Activated CD4-positive, alpha-beta T cell treated with anti-CD3 and anti-CD28 coated beads for 36 hours (primary cell): Measurements from ENCODE around the gene ARFIP2. TPM values are rescaled to one million over a fixed set of nuclear protein-coding genes. Genes with fewer than 3 reads are reported as not detected.
A peak's percentile ranks its signal among the peaks of the same experiment; 100 is the strongest.

Experiments used
- ATAC-seq: fragments of 200-7000 bp; cut with Tn5 transposase; one replicate; pipeline ENCODE4 v1.10.0; 2021; ENCODE audit warnings: mild to moderate bottlenecking, moderate library complexity
- CTCF ChIA-PET: fragments of 350-600 bp; sonication (Branson Sonifier 250); formaldehyde crosslinking; loops from one replicate; lab custom pipeline; 2021; ENCODE audit warnings: antibody characterized with exemption; lab: Charles Lee
- POLR2A ChIA-PET: fragments of 350-600 bp; sonication (Branson Sonifier 250); formaldehyde crosslinking; loops from one replicate; lab custom pipeline; 2021; ENCODE audit warnings: antibody characterized with exemption, inconsistent platforms; lab: Charles Lee
- DNase-seq: peaks from one replicate; pipeline ENCODE4 v3.0.0-alpha.2; 2020
- H3K27ac Mint-ChIP-seq: one replicate; pipeline ENCODE4 v1.8.0; 2021; ENCODE audit warnings: mixed read lengths
- H3K27me3 Mint-ChIP-seq: one replicate; pipeline ENCODE4 v1.8.0; 2021; ENCODE audit warnings: mixed read lengths
- H3K36me3 Mint-ChIP-seq: one replicate; pipeline ENCODE4 v1.8.0; 2021; ENCODE audit warnings: low read depth, mixed read lengths
- H3K4me1 Mint-ChIP-seq: one replicate; pipeline ENCODE4 v1.8.0; 2021; ENCODE audit warnings: mixed read lengths
- H3K4me3 Mint-ChIP-seq: one replicate; pipeline ENCODE4 v1.8.0; 2021; ENCODE audit warnings: mild to moderate bottlenecking, moderate library complexity, mixed read lengths
- H3K9me3 Mint-ChIP-seq: one replicate; pipeline ENCODE4 v1.8.0; 2021; ENCODE audit warnings: low read depth, mixed read lengths
- intact Hi-C, 2 experiments: fragments of 100-400 bp; cut with DNase I in 1 of 2; cut with micrococcal nuclease in 1 of 2; formaldehyde crosslinking; loops; one replicate each; pipeline versions ENCODE4 v1.14.2 to v1.15.1; 2022 to 2024; cut with DNase I, micrococcal nuclease
- total RNA-seq, 2 experiments: library from RNA; stranded (reverse); gene quantifications; one replicate each; pipeline ENCODE4 v1.2.3, GENCODE V29; 2021

Gene ARFIP2
- total RNA-seq, 2 experiments from 2014 or later = 36.7 to 40.3 TPM

GRCh38 chr11:6448574-6448973 lies 32.6 kb downstream of the ARFIP2 start:
- POLR2A ChIA-PET = no interaction called here
- no peak overlapping the region for H3K4me3 Mint-ChIP-seq
- no peak overlapping the region for H3K27ac Mint-ChIP-seq
- H3K36me3 Mint-ChIP-seq = no peaks in the 10 kb centered on the region
- H3K27me3 Mint-ChIP-seq = no peaks in the 10 kb centered on the region
- ATAC-seq (no peak), DNase-seq (no peak)
- intact Hi-C loops = no loop called here
- CTCF ChIA-PET = interaction anchor here (0.5 to 11.8 kb wide), 5 partner anchors 16 to 297 kb away, joined by 3 to 536 read pairs (median 3); partner anchors contain the start of gene MRPL17
- H3K9me3 Mint-ChIP-seq = no peaks in the 10 kb centered on the region
- H3K4me1 Mint-ChIP-seq = no peaks in the 10 kb centered on the region

GRCh38 chr11:6443269-6444003 lies 37.7 kb downstream of the ARFIP2 start:
- no peaks in the 10 kb centered on the region for H3K4me1 Mint-ChIP-seq
- DNase-seq (peak; percentile 74), ATAC-seq (peak; percentile 86)
- H3K27ac Mint-ChIP-seq = no peak overlapping the region
- CTCF ChIA-PET = interaction anchor here (0.6 to 11.8 kb wide), 41 partner anchors 9 to 427 kb away, joined by 3 to 536 read pairs (median 6); partner anchors contain the start of genes ARFIP2, SMPD1, TIMM10B and TPP1
- POLR2A ChIA-PET = interaction anchor here (1.5 kb wide), 1 partner anchor 65 kb away, joined by 19 read pairs; no protein-coding TSS in a partner anchor
- intact Hi-C loops = loop anchor here (1.0 to 5.0 kb wide), 2 partner anchors 64 to 314 kb away; no protein-coding TSS in a partner anchor
- no peak overlapping the region for H3K4me3 Mint-ChIP-seq
- no peaks in the 10 kb centered on the region for H3K36me3 Mint-ChIP-seq
- no peaks in the 10 kb centered on the region for H3K9me3 Mint-ChIP-seq
- H3K27me3 Mint-ChIP-seq = no peaks in the 10 kb centered on the region

- Mint-ChIP-seq H3K9me3 (no peaks in the 10 kb centered on the region), H3K36me3 (no peaks in the 10 kb centered on the region), H3K4me3 (no peak overlapping the region), H3K4me1 (no peaks in the 10 kb centered on the region), H3K27ac (no peak overlapping the region), H3K27me3 (no peaks in the 10 kb centered on the region)
- ChIA-PET CTCF (interaction anchor here (0.6 to 11.8 kb wide), 11 partner anchors 13 to 227 kb away, joined by 3 to 536 read pairs (median 10); partner anchors contain the start of genes ARFIP2 and TIMM10B), POLR2A (no interaction called here)
- DNase-seq (no peak), ATAC-seq (no peak)
- intact Hi-C loops = loop anchor here in 1 of 2 experiments (5.0 kb wide), 1 partner anchor 315 kb away; no protein-coding TSS in a partner anchor
These were observed 38.7 kb downstream of the ARFIP2 start for GRCh38 chr11:6442441-6442840.

- Mint-ChIP-seq H3K27ac (no peak within 1 kb of the TSS), H3K4me3 (no peak within 1 kb of the TSS), H3K9me3 (no peaks in the 10 kb centered on the region), H3K27me3 (no peaks in the 10 kb centered on the region), H3K36me3 (no peaks in the 10 kb centered on the region), H3K4me1 (peaks cover under 1% of the 10 kb centered on the region)
- ATAC-seq (no peak), DNase-seq (no peak)
- intact Hi-C loops = loop anchor here in 1 of 2 experiments (5.0 kb wide), 1 partner anchor 316 kb away; no protein-coding TSS in a partner anchor
- ChIA-PET POLR2A (no interaction called here), CTCF (interaction anchor here (0.8 to 11.8 kb wide), 13 partner anchors 14 to 265 kb away, joined by 3 to 536 read pairs (median 5); partner anchors contain the start of genes ARFIP2 and TIMM10B)
These were observed 40.2 kb downstream of the ARFIP2 start, which contains the start of gene HPX for GRCh38 chr11:6440906-6441358. Gene HPX, minus strand, starts transcription at chr11:6440987. Its CDS starts 24 bp downstream, at chr11:6440963.

- Mint-ChIP-seq H3K4me1 (peaks cover 3% of the 10 kb centered on the region), H3K9me3 (no peaks in the 10 kb centered on the region), H3K27ac (no peak overlapping the region), H3K36me3 (no peaks in the 10 kb centered on the region), H3K27me3 (no peaks in the 10 kb centered on the region), H3K4me3 (no peak overlapping the region)
- CTCF ChIA-PET = interaction anchor here (0.6 to 11.8 kb wide), 14 partner anchors 9 to 87 kb away, joined by 3 to 536 read pairs (median 4); partner anchors contain the start of gene SMPD1
- POLR2A ChIA-PET = no interaction called here
- DNase-seq (peak; percentile 59), ATAC-seq (peak; percentile 68)
- intact Hi-C loops = loop anchor here in 1 of 2 experiments (2.0 kb wide), 1 partner anchor 268 kb away; no protein-coding TSS in a partner anchor
These were observed 42.1 kb downstream of the ARFIP2 start for GRCh38 chr11:6438979-6439571.

- H3K27me3 Mint-ChIP-seq = no peaks in the 10 kb centered on the region
- ChIA-PET POLR2A (no interaction called here), CTCF (interaction anchor here (0.8 to 11.8 kb wide), 9 partner anchors 8 to 88 kb away, joined by 3 to 536 read pairs (median 4); no protein-coding TSS in a partner anchor)
- no peak overlapping the region for H3K4me3 Mint-ChIP-seq
- ATAC-seq (no peak), DNase-seq (no peak)
- peaks cover 3% of the 10 kb centered on the region for H3K4me1 Mint-ChIP-seq
- no peaks in the 10 kb centered on the region for H3K9me3 Mint-ChIP-seq
- intact Hi-C loops = loop anchor here in 1 of 2 experiments (2.0 kb wide), 1 partner anchor 269 kb away; no protein-coding TSS in a partner anchor
- H3K36me3 Mint-ChIP-seq = no peaks in the 10 kb centered on the region
- H3K27ac Mint-ChIP-seq = no peak overlapping the region
These were observed 43.1 kb downstream of the ARFIP2 start for GRCh38 chr11:6437993-6438392.

GRCh38 chr11:6437423-6437822 lies 43.7 kb downstream of the ARFIP2 start:
- Mint-ChIP-seq H3K4me3 (no peak overlapping the region), H3K4me1 (peaks cover 3% of the 10 kb centered on the region), H3K9me3 (no peaks in the 10 kb centered on the region), H3K27me3 (no peaks in the 10 kb centered on the region), H3K27ac (no peak overlapping the region), H3K36me3 (no peaks in the 10 kb centered on the region)
- DNase-seq = no peak
- ChIA-PET POLR2A (no interaction called here), CTCF (interaction anchor here (0.8 to 11.8 kb wide), 5 partner anchors 11 to 74 kb away, joined by 3 to 536 read pairs (median 6); no protein-coding TSS in a partner anchor)
- intact Hi-C loops = no loop called here
- no peak for ATAC-seq

- ChIA-PET CTCF (interaction anchor here (0.6 to 3.6 kb wide), 6 partner anchors 10 to 442 kb away, joined by 3 to 10 read pairs (median 4); no protein-coding TSS in a partner anchor), POLR2A (no interaction called here)
- Mint-ChIP-seq H3K27ac (no peak overlapping the region), H3K36me3 (no peaks in the 10 kb centered on the region), H3K9me3 (no peaks in the 10 kb centered on the region), H3K4me3 (no peak overlapping the region), H3K27me3 (no peaks in the 10 kb centered on the region), H3K4me1 (peaks cover 5% of the 10 kb centered on the region)
- DNase-seq = no peak
- ATAC-seq = no peak
- intact Hi-C loops = no loop called here
These were observed 47.0 kb downstream of the ARFIP2 start for GRCh38 chr11:6433998-6434660.

GRCh38 chr11:6431861-6432260 lies 49.3 kb downstream of the ARFIP2 start:
- H3K27me3 Mint-ChIP-seq = no peaks in the 10 kb centered on the region

GRCh38 chr11:6427516-6427915 lies 53.6 kb downstream of the ARFIP2 start:
- Mint-ChIP-seq H3K4me3 (no peak overlapping the region), H3K36me3 (no peaks in the 10 kb centered on the region), H3K4me1 (peaks cover 2% of the 10 kb centered on the region), H3K9me3 (no peaks in the 10 kb centered on the region), H3K27me3 (peaks cover 6% of the 10 kb centered on the region), H3K27ac (no peak overlapping the region)
- ChIA-PET CTCF (interaction anchor here (0.6 to 2.9 kb wide), 7 partner anchors 14 to 153 kb away, joined by 3 to 20 read pairs (median 3); partner anchors contain the start of gene HPX), POLR2A (no interaction called here)
- ATAC-seq = no peak
- intact Hi-C loops = no loop called here
- no peak for DNase-seq

More at GRCh38 chr11:6431861-6432260, 49.3 kb downstream of the ARFIP2 start:
- intact Hi-C loops = no loop called here
- ATAC-seq = no peak
- CTCF ChIA-PET = interaction anchor here (2.2 kb wide), 1 partner anchor 53 kb away, joined by 18 read pairs; no protein-coding TSS in a partner anchor
- Mint-ChIP-seq H3K4me3 (no peak overlapping the region), H3K27ac (no peak overlapping the region), H3K4me1 (peaks cover 5% of the 10 kb centered on the region), H3K9me3 (no peaks in the 10 kb centered on the region), H3K36me3 (no peaks in the 10 kb centered on the region)
- POLR2A ChIA-PET = no interaction called here
- no peak for DNase-seq
